K562 (cell line): ENCODE measurements around the gene DENND10. TPM values are rescaled to one million over a fixed set of nuclear protein-coding genes. Genes with fewer than 3 reads are reported as not detected.
A peak's percentile ranks its signal among the peaks of the same experiment; 100 is the strongest.

Experiments used
- ASH1L ChIP-seq: fragments of 450-650 bp; IDR thresholded peaks from 2 replicates; pipeline ENCODE4 v1.6.1; 2018; ENCODE audit warnings: borderline replicate concordance, mild to moderate bottlenecking, low read depth; ENCODE audit not compliant: partially characterized antibody
- BRD4 ChIP-seq: fragments of 200-600 bp; sonication (generic); IDR thresholded peaks from 2 replicates; pipeline ENCODE4 v1.6.1; 2017; ENCODE audit warnings: inconsistent platforms
- CBX1 ChIP-seq: sonication (generic); IDR thresholded peaks from 2 replicates; pipeline ENCODE4 v1.6.1; 2016; ENCODE audit warnings: antibody characterized with exemption, low read depth, mild to moderate bottlenecking
- GABPB1 ChIP-seq: sonication (generic); formaldehyde crosslinking; IDR thresholded peaks from 2 replicates; pipeline ENCODE4 v1.8.0; 2022; ENCODE audit warnings: mild to moderate bottlenecking, missing genetic modification reagents
- HDGF ChIP-seq: fragments of 450-650 bp; IDR thresholded peaks from 2 replicates; pipeline ENCODE4 v1.6.1; 2016
- LCOR ChIP-seq: sonication (generic); formaldehyde crosslinking; IDR thresholded peaks from 2 replicates; pipeline ENCODE4 v1.8.0; 2022; ENCODE audit warnings: mild to moderate bottlenecking, missing genetic modification reagents
- NFE2L1 ChIP-seq: fragments of 450-650 bp; IDR thresholded peaks from 2 replicates; pipeline ENCODE4 v1.6.1; 2016; ENCODE audit warnings: missing genetic modification characterization, low read depth, mild to moderate bottlenecking, missing compliant biosample characterization, moderate library complexity, borderline replicate concordance
- PHF20 ChIP-seq: fragments of 450-650 bp; IDR thresholded peaks from 2 replicates; pipeline ENCODE4 v1.6.1; 2018; ENCODE audit not compliant: partially characterized antibody
- POLR2H ChIP-seq: IDR thresholded peaks from 2 replicates; pipeline ENCODE4 v1.6.1; 2016; ENCODE audit warnings: missing genetic modification characterization, low read depth, mild to moderate bottlenecking, control low read depth, missing compliant biosample characterization, moderate library complexity
- RFX1 ChIP-seq: fragments of 450-650 bp; IDR thresholded peaks from 2 replicates; pipeline ENCODE4 v1.6.1; 2016; ENCODE audit warnings: mild to moderate bottlenecking, moderate library complexity
- TOE1 ChIP-seq, 2 experiments: fragments of 450-650 bp in 1 of 2; sonication (generic) in 1 of 2; formaldehyde crosslinking in 1 of 2; IDR thresholded peaks; 2 replicates each; pipeline versions ENCODE4 v1.7.1 to v1.8.0; 2016 to 2022; ENCODE audit warnings: borderline replicate concordance in 2 of 2, mild to moderate bottlenecking in 2 of 2, antibody characterized with exemption in 1 of 2, inconsistent platforms in 1 of 2, low read depth in 1 of 2, missing genetic modification reagents in 1 of 2, moderate library complexity in 1 of 2
- TRIM24 ChIP-seq, 2 experiments: fragments of 450-650 bp; IDR thresholded peaks; 2 replicates each; pipeline ENCODE4 v1.6.1; 2016
- ZBED1 ChIP-seq: IDR thresholded peaks from 2 replicates; pipeline ENCODE4 v1.6.1; 2014
- ZNF146 ChIP-seq: IDR thresholded peaks from one replicate; pipeline ENCODE4 v1.6.1; 2018; ENCODE audit warnings: missing compliant biosample characterization; ENCODE audit not compliant: unreplicated experiment
- ZNF184 ChIP-seq: sonication (generic); formaldehyde crosslinking; IDR thresholded peaks from 2 replicates; pipeline ENCODE4 v1.5.0; 2020; ENCODE audit warnings: missing genetic modification reagents
- ZNF212 ChIP-seq: fragments of 450-650 bp; formaldehyde crosslinking; IDR thresholded peaks from 2 replicates; pipeline ENCODE4 v1.4.0; 2020; ENCODE audit warnings: mild to moderate bottlenecking
- ZNF316 ChIP-seq: fragments of 450-650 bp; IDR thresholded peaks from 2 replicates; pipeline ENCODE4 v1.6.1; 2016
- ZNF384 ChIP-seq: IDR thresholded peaks from 2 replicates; pipeline ENCODE4 v1.6.1; 2012; ENCODE audit warnings: low read depth, low read length, improper control_type of control experiment
- ZNF583 ChIP-seq: fragments of 250-450 bp; sonication (Bioruptor Pico); IDR thresholded peaks from 2 replicates; pipeline ENCODE4 v1.4.0; 2020
- ZNF766 ChIP-seq: fragments of 200-800 bp; sonication (Bioruptor generic); conservative IDR thresholded peaks from 2 replicates; pipeline ENCODE4 v1.6.1; 2016; ENCODE audit warnings: missing genetic modification characterization, missing compliant biosample characterization
- polyA plus RNA-seq, 8 experiments: library from polyadenylated mRNA; depleted of rRNA in 4 of 8; stranded (reverse) in 5 of 8; unstranded in 3 of 8; fragments of >200 nt; fragmentation: Nextera tagmentation in 2 of 8; fragmentation: Illumina TruSeq in 1 of 8; extraction: Ambion mirVana in 2 of 8; extraction: Trizol in 1 of 8; gene quantifications; 2 replicates each; pipeline versions ENCODE4 v1.2.1 to v1.2.3, GENCODE V29; 2011 to 2014; ENCODE audit warnings: inconsistent platforms in 1 of 8, missing spikeins in 1 of 8
- total RNA-seq, 7 experiments: library from RNA; depleted of rRNA in 6 of 7; stranded (reverse); fragments of >200 nt in 6 of 7; fragmentation: Illumina TruSeq in 2 of 7; extraction: Trizol in 2 of 7; gene quantifications; 2 replicates each; pipeline versions ENCODE4 v1.2.1 to v1.2.3, GENCODE V29; 2011 to 2021; ENCODE audit warnings: low replicate concordance in 1 of 7
- TF ChIP-seq, protein P1 (sequence below): sonication (generic); formaldehyde crosslinking; IDR thresholded peaks from 2 replicates; pipeline ENCODE4 v1.8.0; 2022; ENCODE audit warnings: mild to moderate bottlenecking, missing genetic modification reagents
- TF ChIP-seq, protein P2 (sequence below): IDR thresholded peaks from 2 replicates; pipeline ENCODE4 v1.6.1; 2012; ENCODE audit warnings: low read depth, low read length, improper control_type of control experiment, borderline replicate concordance
- TF ChIP-seq, protein P3 (sequence below): fragments of 450-650 bp; IDR thresholded peaks from 2 replicates; pipeline ENCODE4 v1.6.1; 2018; ENCODE audit not compliant: partially characterized antibody

The DENND10 gene
- total and polyA plus RNA-seq, 9 of the 15 experiments (the other 6 are each of a cell fraction or from before 2014, with no cell fraction given), result 9.4 to 20.0 (median 12.5) TPM

DNA sequence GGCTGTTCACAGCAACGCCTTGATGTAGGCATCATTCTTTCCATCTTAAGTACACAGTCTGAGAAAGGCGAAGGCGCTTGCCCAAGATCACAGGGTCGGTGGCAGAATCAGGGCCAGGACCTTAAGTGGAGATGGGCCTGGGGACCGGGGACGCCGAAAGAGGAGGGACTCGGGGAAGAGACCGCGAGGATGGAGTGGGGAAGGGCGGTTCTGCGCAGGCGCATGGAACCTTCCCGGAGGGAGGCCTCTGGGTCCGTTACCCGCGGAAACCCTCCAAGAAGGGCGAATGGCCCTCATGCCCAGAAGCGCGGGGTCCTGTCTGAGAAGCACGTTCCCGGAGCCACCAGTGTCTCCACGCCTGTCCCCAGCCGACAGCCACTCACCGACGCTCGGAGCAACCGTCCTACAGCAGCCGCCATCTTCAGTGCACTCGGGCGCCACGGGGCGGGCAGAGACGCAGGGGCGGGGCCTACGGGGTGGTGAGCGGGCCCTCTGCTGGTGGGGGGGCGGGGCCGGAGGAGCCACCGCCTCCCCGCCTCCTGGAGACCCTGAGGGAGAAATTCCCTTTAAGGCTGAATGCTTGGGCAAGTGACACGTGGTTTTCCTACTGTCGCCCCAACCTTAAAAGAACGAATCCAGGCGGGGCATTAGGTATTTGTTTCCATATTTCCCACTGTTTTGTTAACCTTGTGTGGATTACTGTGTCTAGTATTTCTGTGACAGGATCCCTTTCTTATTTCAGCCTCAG is 74.6 kb downstream of the DENND10 start, which contains the start of gene PRDX3 (continued):
- TF ChIP-seq, protein P1, sequence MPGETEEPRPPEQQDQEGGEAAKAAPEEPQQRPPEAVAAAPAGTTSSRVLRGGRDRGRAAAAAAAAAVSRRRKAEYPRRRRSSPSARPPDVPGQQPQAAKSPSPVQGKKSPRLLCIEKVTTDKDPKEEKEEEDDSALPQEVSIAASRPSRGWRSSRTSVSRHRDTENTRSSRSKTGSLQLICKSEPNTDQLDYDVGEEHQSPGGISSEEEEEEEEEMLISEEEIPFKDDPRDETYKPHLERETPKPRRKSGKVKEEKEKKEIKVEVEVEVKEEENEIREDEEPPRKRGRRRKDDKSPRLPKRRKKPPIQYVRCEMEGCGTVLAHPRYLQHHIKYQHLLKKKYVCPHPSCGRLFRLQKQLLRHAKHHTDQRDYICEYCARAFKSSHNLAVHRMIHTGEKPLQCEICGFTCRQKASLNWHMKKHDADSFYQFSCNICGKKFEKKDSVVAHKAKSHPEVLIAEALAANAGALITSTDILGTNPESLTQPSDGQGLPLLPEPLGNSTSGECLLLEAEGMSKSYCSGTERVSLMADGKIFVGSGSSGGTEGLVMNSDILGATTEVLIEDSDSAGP (CRISPR knock-in tag), result no peak
- TF ChIP-seq HDGF (no peak), RFX1 (0 out of 2 replicates have a peak, but pooled peaks have one; percentile 14), TRIM24 (IDR thresholded peaks at IDR 0.05) (peak in 1 of 2 experiments; percentile 55; a peak in 2 of 4 replicates), TOE1 (IDR thresholded peaks at IDR 0.05; ENCODE audit: borderline replicate concordance) (no peak), TOE1 (CRISPR knock-in tag; IDR thresholded peaks at IDR 0.05; ENCODE audit: borderline replicate concordance, low read depth) (no peak), POLR2H (peak; percentile 87), ZNF766 (CRISPR knock-in tag) (no peak), ZNF583 (CRISPR knock-in tag) (no peak), CBX1 (0 out of 2 replicates have a peak, but pooled peaks have one; percentile 22), LCOR (peak; percentile 34; the same call in 1 of the 2 replicates), ZNF384 (no peak), ZNF146 (CRISPR knock-in tag) (no peak), ZBED1 (0 out of 2 replicates have a peak, but pooled peaks have one; percentile 42), PHF20 (peak; percentile 63), GABPB1 (peak; percentile 62; the same call in 1 of the 2 replicates), ZNF316 (no peak), NFE2L1 (tag) (no peak), ZNF184 (CRISPR knock-in tag) (no peak), ZNF212 (CRISPR knock-in tag) (no peak), ASH1L (no peak), BRD4 (no peak)
- TF ChIP-seq, protein P2, sequence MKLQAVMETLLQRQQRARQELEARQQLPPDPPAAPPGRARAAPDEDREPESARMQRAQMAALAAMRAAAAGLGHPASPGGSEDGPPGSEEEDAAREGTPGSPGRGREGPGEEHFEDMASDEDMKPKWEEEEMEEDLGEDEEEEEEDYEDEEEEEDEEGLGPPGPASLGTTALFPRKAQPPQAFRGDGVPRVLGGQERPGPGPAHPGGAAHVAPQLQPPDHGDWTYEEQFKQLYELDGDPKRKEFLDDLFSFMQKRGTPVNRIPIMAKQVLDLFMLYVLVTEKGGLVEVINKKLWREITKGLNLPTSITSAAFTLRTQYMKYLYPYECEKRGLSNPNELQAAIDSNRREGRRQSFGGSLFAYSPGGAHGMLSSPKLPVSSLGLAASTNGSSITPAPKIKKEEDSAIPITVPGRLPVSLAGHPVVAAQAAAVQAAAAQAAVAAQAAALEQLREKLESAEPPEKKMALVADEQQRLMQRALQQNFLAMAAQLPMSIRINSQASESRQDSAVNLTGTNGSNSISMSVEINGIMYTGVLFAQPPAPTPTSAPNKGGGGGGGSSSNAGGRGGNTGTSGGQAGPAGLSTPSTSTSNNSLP, result no peak
- TF ChIP-seq, protein P3, sequence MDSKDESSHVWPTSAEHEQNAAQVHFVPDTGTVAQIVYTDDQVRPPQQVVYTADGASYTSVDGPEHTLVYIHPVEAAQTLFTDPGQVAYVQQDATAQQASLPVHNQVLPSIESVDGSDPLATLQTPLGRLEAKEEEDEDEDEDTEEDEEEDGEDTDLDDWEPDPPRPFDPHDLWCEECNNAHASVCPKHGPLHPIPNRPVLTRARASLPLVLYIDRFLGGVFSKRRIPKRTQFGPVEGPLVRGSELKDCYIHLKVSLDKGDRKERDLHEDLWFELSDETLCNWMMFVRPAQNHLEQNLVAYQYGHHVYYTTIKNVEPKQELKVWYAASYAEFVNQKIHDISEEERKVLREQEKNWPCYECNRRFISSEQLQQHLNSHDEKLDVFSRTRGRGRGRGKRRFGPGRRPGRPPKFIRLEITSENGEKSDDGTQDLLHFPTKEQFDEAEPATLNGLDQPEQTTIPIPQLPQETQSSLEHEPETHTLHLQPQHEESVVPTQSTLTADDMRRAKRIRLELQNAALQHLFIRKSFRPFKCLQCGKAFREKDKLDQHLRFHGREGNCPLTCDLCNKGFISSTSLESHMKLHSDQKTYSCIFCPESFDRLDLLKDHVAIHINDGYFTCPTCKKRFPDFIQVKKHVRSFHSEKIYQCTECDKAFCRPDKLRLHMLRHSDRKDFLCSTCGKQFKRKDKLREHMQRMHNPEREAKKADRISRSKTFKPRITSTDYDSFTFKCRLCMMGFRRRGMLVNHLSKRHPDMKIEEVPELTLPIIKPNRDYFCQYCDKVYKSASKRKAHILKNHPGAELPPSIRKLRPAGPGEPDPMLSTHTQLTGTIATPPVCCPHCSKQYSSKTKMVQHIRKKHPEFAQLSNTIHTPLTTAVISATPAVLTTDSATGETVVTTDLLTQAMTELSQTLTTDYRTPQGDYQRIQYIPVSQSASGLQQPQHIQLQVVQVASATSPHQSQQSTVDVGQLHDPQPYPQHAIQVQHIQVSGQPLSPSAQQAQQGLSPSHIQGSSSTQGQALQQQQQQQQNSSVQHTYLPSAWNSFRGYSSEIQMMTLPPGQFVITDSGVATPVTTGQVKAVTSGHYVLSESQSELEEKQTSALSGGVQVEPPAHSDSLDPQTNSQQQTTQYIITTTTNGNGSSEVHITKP, result no peak
